NT2/D1 (cell line): Measurements from ENCODE around the gene DNAJC4.

Experiments used
- YY1 ChIP-seq: IDR thresholded peaks from 2 replicates; pipeline ENCODE4 v1.6.1; 2011; ENCODE audit not compliant: insufficient read length, insufficient read depth
- ZNF274 ChIP-seq: IDR thresholded peaks from 2 replicates; pipeline ENCODE4 v1.6.1; 2011; ENCODE audit warnings: mild to moderate bottlenecking, low read depth, low read length

- TF ChIP-seq YY1 (no peak), ZNF274 (no peak)
Observed at GRCh38 chr11:64223001-64223651, 7.2 kb upstream of the DNAJC4 start.
